Astrocyte of the hippocampus (primary cell): ENCODE measurements around the gene KCNK7.

Experiments
- DNase-seq: peaks from one replicate; pipeline ENCODE4 v3.0.0; 2011; ENCODE audit warnings: low read depth, low spot score

The KCNK7 gene

GRCh38 chr11:65588199-65589054, 7.2 kb downstream of the KCNK7 start:
- DNase-seq, result peak; percentile 64

- DNase-seq, result no peak
These were observed 8.9 kb downstream of the KCNK7 start for GRCh38 chr11:65586676-65587075.

GRCh38 chr11:65586247-65586630, 9.4 kb downstream of the KCNK7 start:
- no peak for DNase-seq

- DNase-seq, result no peak
These were observed 10.0 kb downstream of the KCNK7 start for GRCh38 chr11:65585396-65586246.

- peak; percentile 59 for DNase-seq
These were observed 10.9 kb downstream of the KCNK7 start for GRCh38 chr11:65584723-65585171.

GRCh38 chr11:65584106-65584505, 11.5 kb downstream of the KCNK7 start:
- DNase-seq, result no peak

GRCh38 chr11:65583589-65583988, 12.0 kb downstream of the KCNK7 start:
- DNase-seq, result no peak

GRCh38 chr11:65581928-65582327, 13.7 kb downstream of the KCNK7 start:
- no peak for DNase-seq

- no peak for DNase-seq
These were observed 14.8 kb downstream of the KCNK7 start for GRCh38 chr11:65580756-65581155.

- DNase-seq, result no peak
These were observed 15.4 kb downstream of the KCNK7 start for GRCh38 chr11:65580031-65580692.

- no peak for DNase-seq
These were observed 16.3 kb downstream of the KCNK7 start for GRCh38 chr11:65579291-65579690.

GRCh38 chr11:65578667-65579066, 16.9 kb downstream of the KCNK7 start:
- DNase-seq, result no peak

- no peak for DNase-seq
These were observed 17.5 kb downstream of the KCNK7 start for GRCh38 chr11:65578134-65578533.

GRCh38 chr11:65577756-65578109, 17.9 kb downstream of the KCNK7 start:
- no peak for DNase-seq

GRCh38 chr11:65576867-65577755, 18.5 kb downstream of the KCNK7 start:
- peak; percentile 84 for DNase-seq

GRCh38 chr11:65576232-65576866, 19.3 kb downstream of the KCNK7 start:
- no peak for DNase-seq

GRCh38 chr11:65575568-65576231, 19.9 kb downstream of the KCNK7 start, which contains the start of gene EHBP1L1:
Gene EHBP1L1, plus strand, starts transcription at chr11:65576053. Its CDS starts 250 bp downstream, at chr11:65576303.
- peak; percentile 65 for DNase-seq

GRCh38 chr11:65574811-65575567, 20.6 kb downstream of the KCNK7 start:
- DNase-seq, result peak; percentile 50
